Hepatocyte (in vitro differentiated cells): ENCODE data around the gene NPAS4.

Experiments
- EZH2phosphoT487 ChIP-seq: fragments of 200-600 bp; sonication (generic); IDR thresholded peaks from one replicate; pipeline ENCODE4 v1.6.1; 2018; ENCODE audit warnings: antibody characterized with exemption, mild to moderate bottlenecking, low read depth, moderate library complexity; ENCODE audit not compliant: unreplicated experiment, severe bottlenecking
- TF ChIP-seq, protein P1 (sequence below): fragments of 200-600 bp; sonication (generic); IDR thresholded peaks from 2 replicates; pipeline ENCODE4 v1.5.1; 2016; ENCODE audit warnings: antibody characterized with exemption, mild to moderate bottlenecking; ENCODE audit not compliant: poor library complexity

DNA sequence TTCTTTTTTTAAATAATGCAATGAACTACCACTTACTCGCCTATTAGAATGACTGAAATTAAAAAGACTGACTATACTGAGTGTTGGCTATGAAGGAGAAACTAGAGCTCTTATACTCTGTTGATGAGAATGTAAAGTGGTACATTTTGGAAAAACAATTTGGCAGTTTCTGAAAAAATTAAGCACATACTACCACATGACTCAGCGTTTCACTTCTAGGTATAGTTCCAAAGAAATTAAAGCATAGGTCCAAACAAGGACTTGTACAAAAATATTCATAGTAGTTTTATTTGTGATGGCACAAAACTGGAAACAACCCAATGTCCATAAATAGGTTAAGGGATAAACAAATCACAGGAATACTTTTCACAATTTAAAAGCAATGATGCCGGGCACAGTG, 26.9 kb upstream of the NPAS4 start:
- TF ChIP-seq, protein P1, sequence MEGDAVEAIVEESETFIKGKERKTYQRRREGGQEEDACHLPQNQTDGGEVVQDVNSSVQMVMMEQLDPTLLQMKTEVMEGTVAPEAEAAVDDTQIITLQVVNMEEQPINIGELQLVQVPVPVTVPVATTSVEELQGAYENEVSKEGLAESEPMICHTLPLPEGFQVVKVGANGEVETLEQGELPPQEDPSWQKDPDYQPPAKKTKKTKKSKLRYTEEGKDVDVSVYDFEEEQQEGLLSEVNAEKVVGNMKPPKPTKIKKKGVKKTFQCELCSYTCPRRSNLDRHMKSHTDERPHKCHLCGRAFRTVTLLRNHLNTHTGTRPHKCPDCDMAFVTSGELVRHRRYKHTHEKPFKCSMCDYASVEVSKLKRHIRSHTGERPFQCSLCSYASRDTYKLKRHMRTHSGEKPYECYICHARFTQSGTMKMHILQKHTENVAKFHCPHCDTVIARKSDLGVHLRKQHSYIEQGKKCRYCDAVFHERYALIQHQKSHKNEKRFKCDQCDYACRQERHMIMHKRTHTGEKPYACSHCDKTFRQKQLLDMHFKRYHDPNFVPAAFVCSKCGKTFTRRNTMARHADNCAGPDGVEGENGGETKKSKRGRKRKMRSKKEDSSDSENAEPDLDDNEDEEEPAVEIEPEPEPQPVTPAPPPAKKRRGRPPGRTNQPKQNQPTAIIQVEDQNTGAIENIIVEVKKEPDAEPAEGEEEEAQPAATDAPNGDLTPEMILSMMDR, result no peak
- TF ChIP-seq EZH2phosphoT487, result no peak
